H1 (cell line): ENCODE results near the gene NOVA1. TPM values are rescaled to one million over a fixed set of nuclear protein-coding genes. Genes with fewer than 3 reads are reported as not detected.

Experiments used
- CTCF ChIA-PET: fragments of 300-600 bp; sonication (Branson Sonifier 250); formaldehyde crosslinking; loops from one replicate; lab custom pipeline; 2021; ENCODE audit not compliant: partially characterized antibody; lab: Charles Lee
- POLR2A ChIA-PET: fragments of 300-600 bp; sonication (Branson Sonifier 250); formaldehyde crosslinking; loops from one replicate; lab custom pipeline; 2021; ENCODE audit warnings: inconsistent platforms; ENCODE audit not compliant: partially characterized antibody; lab: Charles Lee
- DNase-seq, 2 experiments: peaks; one replicate each; pipeline versions ENCODE4 v3.0.0 to v3.0.0-alpha.2; 2010 to 2022; ENCODE audit warnings: low spot score in 2 of 2, low read depth in 1 of 2, mixed read lengths in 1 of 2
- FAIRE-seq: peaks from 2 replicates; lab custom pipeline; 2011; peaks lifted over from hg19 to GRCh38; lab: Jason Lieb, UNC
- H2AFZ ChIP-seq: 2 replicates; pipeline ENCODE4 v1.8.1; 2012; ENCODE audit warnings: low read length, inconsistent platforms
- H2AK5ac ChIP-seq: 2 replicates; pipeline ENCODE4 v1.6.1; 2013; ENCODE audit warnings: low read depth, low read length
- H2BK120ac ChIP-seq: replicated peaks from 2 replicates; pipeline ENCODE3; 2013; ENCODE audit warnings: low read depth, low read length, inconsistent platforms
- H2BK12ac ChIP-seq: 2 replicates; pipeline ENCODE4 v1.6.1; 2013; ENCODE audit warnings: low read depth, low read length
- H2BK15ac ChIP-seq: 2 replicates; pipeline ENCODE4 v1.6.1; 2013; ENCODE audit warnings: low read length
- H2BK20ac ChIP-seq: 2 replicates; pipeline ENCODE4 v1.6.1; 2013; ENCODE audit warnings: low read length
- H2BK5ac ChIP-seq: 2 replicates; pipeline ENCODE4 v1.6.1; 2013; ENCODE audit warnings: low read depth, low read length
- H3K14ac ChIP-seq: 2 replicates; pipeline ENCODE4 v1.6.1; 2013; ENCODE audit warnings: inconsistent platforms; ENCODE audit not compliant: insufficient read length
- H3K18ac ChIP-seq: 2 replicates; pipeline ENCODE4 v1.6.1; 2013; ENCODE audit warnings: low read length; ENCODE audit errors: extremely low read depth
- H3K23ac ChIP-seq: 2 replicates; pipeline ENCODE4 v1.6.1; 2013; ENCODE audit warnings: inconsistent platforms; ENCODE audit not compliant: insufficient read length
- H3K23me2 ChIP-seq: 2 replicates; pipeline ENCODE4 v1.6.1; 2013; ENCODE audit warnings: low read depth, low read length
- H3K27ac ChIP-seq: 2 replicates; pipeline ENCODE4 v1.6.1; 2011; ENCODE audit warnings: low read depth, low read length, inconsistent platforms
- H3K27me3 ChIP-seq, 4 experiments: replicated peaks in 1 of 4; 1 replicate in 1 of 4; 2 replicates in 3 of 4; pipeline versions ENCODE4 v1.6.1 to v1.8.1; 2011 to 2013; ENCODE audit warnings: low read length in 3 of 4, mild to moderate bottlenecking in 3 of 4, inconsistent platforms in 2 of 4, mixed read lengths in 2 of 4, moderate library complexity in 1 of 4; ENCODE audit not compliant: control insufficient read depth in 3 of 4, insufficient read depth in 3 of 4; ENCODE audit errors: extremely low read depth in 1 of 4
- H3K36me3 ChIP-seq, 4 experiments: 2 replicates each; pipeline versions ENCODE4 v1.6.1 to v1.8.1; 2011 to 2013; ENCODE audit warnings: mild to moderate bottlenecking in 4 of 4, low read length in 3 of 4, moderate library complexity in 2 of 4, control low read depth in 1 of 4, inconsistent platforms in 1 of 4; ENCODE audit not compliant: insufficient read depth in 4 of 4, control insufficient read depth in 2 of 4
- H3K4ac ChIP-seq: replicated peaks from 2 replicates; pipeline ENCODE3; 2013; ENCODE audit warnings: low read length, low read depth, mixed read lengths, inconsistent platforms; ENCODE audit not compliant: insufficient read length
- H3K4me1 ChIP-seq, 4 experiments: replicated peaks in 1 of 4; 1 replicate in 1 of 4; 2 replicates in 3 of 4; pipeline versions ENCODE4 v1.6.1 to v1.8.1; 2011 to 2013; ENCODE audit warnings: low read length in 3 of 4, inconsistent platforms in 2 of 4, mixed read lengths in 1 of 4; ENCODE audit not compliant: insufficient read depth in 4 of 4, control insufficient read depth in 3 of 4
- H3K4me2 ChIP-seq, 2 experiments: 2 replicates each; pipeline versions ENCODE4 v1.6.1 to v1.8.1; 2011 to 2013; ENCODE audit warnings: low read depth in 2 of 2, low read length in 2 of 2, control low read depth in 1 of 2, inconsistent platforms in 1 of 2, mild to moderate bottlenecking in 1 of 2; ENCODE audit not compliant: insufficient read depth in 1 of 2
- H3K4me3 ChIP-seq, 4 experiments: fragments of 200-600, 300-600 bp in 1 of 4; sonication (generic), shearing (Covaris generic), sonication (Bioruptor Twin) in 1 of 4; 2 replicates each; pipeline versions ENCODE4 v1.5.1 to v1.8.1; 2011 to 2016; ENCODE audit warnings: low read length in 4 of 4, low read depth in 3 of 4, control low read depth in 2 of 4, inconsistent platforms in 2 of 4, mild to moderate bottlenecking in 2 of 4, mixed read lengths in 1 of 4, moderate library complexity in 1 of 4; ENCODE audit not compliant: insufficient read depth in 2 of 4; ENCODE audit errors: extremely low read depth in 1 of 4
- H3K56ac ChIP-seq: replicated peaks from 2 replicates; pipeline ENCODE3; 2013; ENCODE audit warnings: low read depth, mild to moderate bottlenecking, mixed read lengths, low read length, inconsistent platforms; ENCODE audit not compliant: insufficient read length
- H3K79me1 ChIP-seq: 2 replicates; pipeline ENCODE4 v1.6.1; 2013; ENCODE audit warnings: low read depth, low read length, control low read depth
- H3K79me2 ChIP-seq, 2 experiments: 2 replicates each; pipeline versions ENCODE4 v1.6.1 to v1.8.1; 2012 to 2013; ENCODE audit warnings: low read length in 2 of 2, mild to moderate bottlenecking in 2 of 2, inconsistent platforms in 1 of 2; ENCODE audit not compliant: insufficient read depth in 2 of 2, control insufficient read depth in 1 of 2
- H3K9ac ChIP-seq, 4 experiments: replicated peaks in 1 of 4; 1 replicate in 1 of 4; 2 replicates in 3 of 4; pipeline versions ENCODE4 v1.6.1 to v1.8.1; 2011 to 2013; ENCODE audit warnings: low read depth in 3 of 4, low read length in 3 of 4, control low read depth in 2 of 4, mild to moderate bottlenecking in 2 of 4, moderate library complexity in 2 of 4, inconsistent platforms in 1 of 4; ENCODE audit errors: extremely low read depth in 1 of 4
- H3K9me3 ChIP-seq, 2 experiments: 2 replicates each; pipeline versions ENCODE4 v1.6.1 to v1.8.1; 2012 to 2013; ENCODE audit warnings: mild to moderate bottlenecking in 2 of 2, moderate library complexity in 2 of 2, control low read depth in 1 of 2, inconsistent platforms in 1 of 2, low read depth in 1 of 2, low read length in 1 of 2, mixed read lengths in 1 of 2; ENCODE audit not compliant: insufficient read depth in 2 of 2
- H4K20me1 ChIP-seq, 2 experiments: replicated peaks in 1 of 2; 2 replicates each; pipeline versions ENCODE3 to v1.8.1; 2011 to 2013; ENCODE audit warnings: inconsistent platforms in 2 of 2, low read length in 2 of 2, mild to moderate bottlenecking in 1 of 2; ENCODE audit not compliant: insufficient read depth in 2 of 2, control insufficient read depth in 1 of 2
- H4K5ac ChIP-seq: 2 replicates; pipeline ENCODE4 v1.6.1; 2013; ENCODE audit warnings: low read length, low read depth, mixed read lengths, inconsistent platforms; ENCODE audit not compliant: insufficient read length
- H4K8ac ChIP-seq: 2 replicates; pipeline ENCODE4 v1.8.0; 2013; ENCODE audit warnings: mild to moderate bottlenecking, moderate library complexity, low read length, inconsistent platforms; ENCODE audit not compliant: insufficient read depth; ENCODE audit errors: extremely low read depth
- H4K91ac ChIP-seq: replicated peaks from 2 replicates; pipeline ENCODE3; 2013; ENCODE audit warnings: low read length, mixed read lengths, inconsistent platforms; ENCODE audit not compliant: insufficient read length
- CBX8 ChIP-seq: fragments of 300-800, 300-1000 bp; sonication (generic); IDR thresholded peaks from 2 replicates; pipeline ENCODE4 v1.7.1; 2016; ENCODE audit warnings: low read depth, low read length, borderline replicate concordance
- CHD1 ChIP-seq: IDR thresholded peaks from 2 replicates; pipeline ENCODE4 v1.6.1; 2012; ENCODE audit warnings: low read depth, low read length, improper control_type of control experiment
- GTF2F1 ChIP-seq: IDR thresholded peaks from 2 replicates; pipeline ENCODE4 v1.6.1; 2012; ENCODE audit warnings: low read depth, low read length, improper control_type of control experiment, borderline replicate concordance
- HDAC2 ChIP-seq, 2 experiments: fragments of 300-600 bp in 1 of 2; sonication (generic) in 1 of 2; IDR thresholded peaks; 2 replicates each; pipeline ENCODE4 v1.6.1; 2011 to 2012; ENCODE audit warnings: low read depth in 2 of 2, low read length in 2 of 2, mild to moderate bottlenecking in 2 of 2, moderate library complexity in 2 of 2, borderline replicate concordance in 1 of 2, inconsistent platforms in 1 of 2
- JUN ChIP-seq: IDR thresholded peaks from 2 replicates; pipeline ENCODE4 v1.6.1; 2011; ENCODE audit warnings: low read depth, mild to moderate bottlenecking, improper control_type of control experiment, low read length
- JUND ChIP-seq: IDR thresholded peaks from 2 replicates; pipeline ENCODE4 v1.6.1; 2011; ENCODE audit warnings: mild to moderate bottlenecking, improper control_type of control experiment, low read length
- KDM1A ChIP-seq: fragments of 200-600, 300-600 bp; sonication (generic); IDR thresholded peaks from 2 replicates; pipeline ENCODE4 v1.7.1; 2016; ENCODE audit warnings: mild to moderate bottlenecking, low read length, borderline replicate concordance
- RAD21 ChIP-seq, 2 experiments: IDR thresholded peaks in 1 of 2; conservative IDR thresholded peaks in 1 of 2; 2 replicates each; pipeline ENCODE4 v1.6.1; 2011; ENCODE audit warnings: low read depth in 2 of 2, low read length in 2 of 2, improper control_type of control experiment in 1 of 2, inconsistent platforms in 1 of 2, mild to moderate bottlenecking in 1 of 2, moderate library complexity in 1 of 2
- RNF2 ChIP-seq: fragments of 200-900, 300-1000 bp; sonication (generic); IDR thresholded peaks from 2 replicates; pipeline ENCODE4 v1.7.1; 2016; ENCODE audit warnings: borderline replicate concordance, low read depth, mild to moderate bottlenecking, antibody characterized with exemption, low read length; ENCODE audit not compliant: poor library complexity, severe bottlenecking; ENCODE audit errors: missing control alignments
- SIN3A ChIP-seq, 2 experiments: IDR thresholded peaks in 1 of 2; conservative IDR thresholded peaks in 1 of 2; 2 replicates each; pipeline ENCODE4 v1.6.1; 2011 to 2012; ENCODE audit warnings: low read length in 2 of 2, improper control_type of control experiment in 1 of 2, low read depth in 1 of 2, mild to moderate bottlenecking in 1 of 2
- SIX5 ChIP-seq: IDR thresholded peaks from 2 replicates; pipeline ENCODE4 v1.6.1; 2011; ENCODE audit warnings: mild to moderate bottlenecking, low read depth, low read length
- SP2 ChIP-seq: IDR thresholded peaks from 2 replicates; pipeline ENCODE4 v1.6.1; 2012; ENCODE audit warnings: mild to moderate bottlenecking, low read length, inconsistent platforms
- TBP ChIP-seq: IDR thresholded peaks from 2 replicates; pipeline ENCODE4 v1.6.1; 2011; ENCODE audit warnings: low read depth, low read length, improper control_type of control experiment
- TCF12 ChIP-seq: IDR thresholded peaks from 2 replicates; pipeline ENCODE4 v1.6.1; 2011; ENCODE audit warnings: low read depth, mild to moderate bottlenecking, low read length
- ZNF274 ChIP-seq: IDR thresholded peaks from 2 replicates; pipeline ENCODE4 v1.7.0; 2012; ENCODE audit warnings: low read length, borderline replicate concordance; ENCODE audit errors: extremely low read depth
- polyA plus RNA-seq, 7 experiments: library from polyadenylated mRNA; depleted of rRNA in 3 of 7; stranded (reverse) in 5 of 7; unstranded in 2 of 7; fragments of >200 nt in 5 of 7; fragments of 200-250 nt in 2 of 7; gene quantifications; 1 replicate in 5 of 7; 2 replicates in 1 of 7; 4 replicates in 1 of 7; pipeline versions ENCODE4 v1.2.1 to v1.2.3, GENCODE V29; 2011 to 2013; ENCODE audit warnings: missing spikeins in 2 of 7, mixed read lengths in 2 of 7
- total RNA-seq: library from RNA; stranded (reverse); fragmentation: NEBNext Ultra II Directional; extraction: Animal tissue kit (Norgen Biotek cat#: 25700); gene quantifications from 2 replicates; pipeline ENCODE4 v1.2.1, GENCODE V29; 2021

NOVA1 gene
- total and polyA plus RNA-seq, 2 of the 8 experiments (the other 6 are each of a cell fraction or from before 2014, with no cell fraction given) = 6.8 to 12.7 TPM

GRCh38 chr14:26548406-26548805, 49.4 kb downstream of the NOVA1 start:
- no peaks in the 10 kb centered on the region for H3K27me3 ChIP-seq
- FAIRE-seq = no peak

More at GRCh38 chr14:26548406-26548805, 49.4 kb downstream of the NOVA1 start:
- Histone ChIP-seq H3K4me2 (no peak overlapping the region), H2BK20ac (no peak overlapping the region), H2AFZ (no peak overlapping the region), H3K4me1 (no peaks in the 10 kb centered on the region)
- no peak for TF ChIP-seq SIX5
- no peak for TF ChIP-seq JUN
- no peak for TF ChIP-seq TBP
- no peak for TF ChIP-seq TCF12
- TF ChIP-seq JUND = no peak
- no peak for TF ChIP-seq RNF2
- no peak for TF ChIP-seq KDM1A
- TF ChIP-seq ZNF274 = no peak
- no peak for TF ChIP-seq SP2
- TF ChIP-seq SIN3A (conservative IDR thresholded peaks at IDR 0.05 in 1 of 2, IDR thresholded peaks at IDR 0.05 in 1 of 2; ENCODE audit: low read depth in 1 of 2, low read length in 2 of 2) = no peak
- TF ChIP-seq RAD21 (IDR thresholded peaks at IDR 0.05 in 1 of 2, conservative IDR thresholded peaks at IDR 0.05 in 1 of 2; ENCODE audit: low read depth in 2 of 2, low read length in 2 of 2) = no peak
- no peak for TF ChIP-seq CBX8
- no peak for TF ChIP-seq HDAC2 (IDR thresholded peaks at IDR 0.05; ENCODE audit: borderline replicate concordance in 1 of 2, low read depth in 2 of 2, low read length in 2 of 2)
- no peak for TF ChIP-seq CHD1
- TF ChIP-seq GTF2F1 = no peak
- TF ChIP-seq, all 59 proteins: peak for 0
- Histone ChIP-seq H3K79me1 (no peaks in the 10 kb centered on the region), H3K9ac (no peak overlapping the region), H3K56ac (no peak overlapping the region), H3K4me3 (no peak overlapping the region), H4K8ac (no peak overlapping the region), H3K18ac (no peak overlapping the region), H2BK5ac (no peak overlapping the region), H3K79me2 (no peaks in the 10 kb centered on the region), H2BK12ac (no peak overlapping the region), H3K36me3 (no peaks in the 10 kb centered on the region), H3K23me2 (no peaks in the 10 kb centered on the region), H3K9me3 (no peaks in the 10 kb centered on the region), H3K23ac (no peak overlapping the region), H4K20me1 (no peaks in the 10 kb centered on the region), H2BK15ac (no peak overlapping the region), H3K27ac (no peak overlapping the region), H3K4ac (no peak overlapping the region), H2AK5ac (no peak overlapping the region), H4K91ac (no peak overlapping the region), H4K5ac (no peak overlapping the region), H2BK120ac (no peak overlapping the region), H3K14ac (no peak overlapping the region)
- ChIA-PET POLR2A (no interaction called here), CTCF (interaction anchor here (0.7 kb wide), 1 partner anchor 1167 kb away, joined by 3 read pairs; no protein-coding TSS in a partner anchor)
- no peak for DNase-seq
